Spleen (tissue), 13 donors: ENCODE measurements around the gene NPAS4. TPM values are rescaled to one million over a fixed set of nuclear protein-coding genes. Genes with fewer than 3 reads are reported as not detected.
"Not testable (repeated sequence)": the region's sequence is repeated elsewhere in the genome, so short reads cannot be mapped to it uniquely, and the experiment has no call there.

Experiments used
- DNase-seq: peaks from one replicate; pipeline ENCODE4 v3.0.0-alpha.2; 2020
- H3K27ac ChIP-seq, 8 donors: fragments of 200-600 bp; sonication (generic) in 7 of 8; 1 replicate in 4 of 8; 2 replicates in 4 of 8; pipeline versions ENCODE4 v1.5.0 to v1.8.0; 2016 to 2021; ENCODE audit warnings: inconsistent platforms in 4 of 8, mild to moderate bottlenecking in 4 of 8, moderate library complexity in 1 of 8
- H3K27me3 ChIP-seq, 7 donors: fragments of 200-600 bp; sonication (generic) in 6 of 7; replicated peaks in 1 of 7; 1 replicate in 4 of 7; 2 replicates in 3 of 7; pipeline versions ENCODE4 v1.5.0 to v1.8.0; 2016 to 2021; ENCODE audit warnings: inconsistent platforms in 3 of 7, mild to moderate bottlenecking in 1 of 7
- H3K36me3 ChIP-seq, 6 donors: fragments of 200-600 bp; sonication (generic) in 5 of 6; 1 replicate in 4 of 6; 2 replicates in 2 of 6; pipeline versions ENCODE4 v1.5.0 to v1.8.0; 2016 to 2021; ENCODE audit warnings: inconsistent platforms in 2 of 6
- H3K4me1 ChIP-seq, 6 donors: fragments of 200-600 bp; sonication (generic) in 5 of 6; 1 replicate in 3 of 6; 2 replicates in 3 of 6; pipeline versions ENCODE4 v1.5.0 to v1.8.0; 2016 to 2021; ENCODE audit warnings: inconsistent platforms in 3 of 6
- H3K4me3 ChIP-seq, 8 donors: fragments of 200-600 bp; sonication (generic) in 7 of 8; 1 replicate in 4 of 8; 2 replicates in 4 of 8; pipeline versions ENCODE4 v1.5.0 to v1.8.0; 2016 to 2021; ENCODE audit warnings: inconsistent platforms in 4 of 8, mild to moderate bottlenecking in 4 of 8, moderate library complexity in 2 of 8
- H3K9me3 ChIP-seq, 8 donors: fragments of 200-600 bp; sonication (generic) in 7 of 8; 1 replicate in 4 of 8; 2 replicates in 4 of 8; pipeline versions ENCODE4 v1.5.0 to v1.8.0; 2016 to 2021; ENCODE audit warnings: inconsistent platforms in 4 of 8
- CTCF ChIP-seq, 11 experiments: fragments of 200-600 bp in 7 of 11; fragments of 450-650 bp in 4 of 11; sonication (generic) in 4 of 11; IDR thresholded peaks in 8 of 11; conservative IDR thresholded peaks in 3 of 11; 1 replicate in 7 of 11; 2 replicates in 4 of 11; pipeline versions ENCODE4 v1.4.0 to v1.8.0; 2016 to 2021; ENCODE audit warnings: antibody characterized with exemption in 11 of 11, inconsistent platforms in 4 of 11, mild to moderate bottlenecking in 1 of 11
- POLR2A ChIP-seq, 3 donors: fragments of 450-650 bp; IDR thresholded peaks; one replicate each; pipeline ENCODE4 v1.5.1; 2017; ENCODE audit warnings: antibody characterized with exemption in 3 of 3, mild to moderate bottlenecking in 1 of 3
- POLR2AphosphoS5 ChIP-seq, 3 donors: sonication (generic); formaldehyde crosslinking; IDR thresholded peaks; one replicate each; pipeline ENCODE4 v1.5.1; 2017; ENCODE audit warnings: antibody characterized with exemption in 3 of 3
- WGBS, 5 donors: extraction: QIAGEN DNeasy Blood & Tissue Kit in 3 of 5; methylation state at CpG; one replicate each; pipeline versions ENCODE4 v1.1.5 to v1.1.7; 2013 to 2018; 5-methylcytosine and 5-hydroxymethylcytosine counted together
- intact Hi-C: fragments of 100-400 bp; cut with DNase I; formaldehyde crosslinking; loops from one replicate; pipeline ENCODE4 v1.15.0; 2023; ENCODE audit warnings: low total_unique reads
- long read RNA-seq, 2 donors: transcript quantifications; one replicate each; lab custom pipeline, GENCODE V29; 2026
- polyA plus RNA-seq, 3 donors: library from polyadenylated mRNA; stranded (reverse); fragments of 200-250 nt; gene quantifications; one replicate each; pipeline ENCODE4 v1.2.1, GENCODE V29; 2013
- total RNA-seq, 7 donors: library from RNA; depleted of rRNA in 3 of 7; stranded (reverse); fragments of >200 nt in 3 of 7; fragmentation: NEBNext Ultra II Directional in 4 of 7; extraction: Animal tissue kit (Norgen Biotek cat#: 25700) in 4 of 7; gene quantifications; one replicate each; pipeline versions ENCODE4 v1.1.0 to v1.2.1, GENCODE V29; 2016 to 2021
- donor health status: healthy with polysubstance abuse.
- donor health status: DM: no; HTN: no; CAD: no; lungs with moderate emphysema.
- donor health status: DM: no; HTN: no; CAD: no.
- donor health status: Bipolar disorder and iron deficiency.
- donor health status: healthy.
- donor health status: DM: no; HTN: no; CAD: no.
- donor health status: DM: yes; HTN: yes; CAD: no.

The NPAS4 gene
- total RNA-seq (under 1 TPM in 2 of 7 donors, not detected in 5; 0.25 to 0.72 TPM), polyA plus RNA-seq (under 1 TPM in 2 of 3 donors, not detected in 1; 0.11 to 0.22 TPM)
- long read RNA-seq, donor 1 = 0 reads
- long read RNA-seq, donor 2 = 0 reads

DNA sequence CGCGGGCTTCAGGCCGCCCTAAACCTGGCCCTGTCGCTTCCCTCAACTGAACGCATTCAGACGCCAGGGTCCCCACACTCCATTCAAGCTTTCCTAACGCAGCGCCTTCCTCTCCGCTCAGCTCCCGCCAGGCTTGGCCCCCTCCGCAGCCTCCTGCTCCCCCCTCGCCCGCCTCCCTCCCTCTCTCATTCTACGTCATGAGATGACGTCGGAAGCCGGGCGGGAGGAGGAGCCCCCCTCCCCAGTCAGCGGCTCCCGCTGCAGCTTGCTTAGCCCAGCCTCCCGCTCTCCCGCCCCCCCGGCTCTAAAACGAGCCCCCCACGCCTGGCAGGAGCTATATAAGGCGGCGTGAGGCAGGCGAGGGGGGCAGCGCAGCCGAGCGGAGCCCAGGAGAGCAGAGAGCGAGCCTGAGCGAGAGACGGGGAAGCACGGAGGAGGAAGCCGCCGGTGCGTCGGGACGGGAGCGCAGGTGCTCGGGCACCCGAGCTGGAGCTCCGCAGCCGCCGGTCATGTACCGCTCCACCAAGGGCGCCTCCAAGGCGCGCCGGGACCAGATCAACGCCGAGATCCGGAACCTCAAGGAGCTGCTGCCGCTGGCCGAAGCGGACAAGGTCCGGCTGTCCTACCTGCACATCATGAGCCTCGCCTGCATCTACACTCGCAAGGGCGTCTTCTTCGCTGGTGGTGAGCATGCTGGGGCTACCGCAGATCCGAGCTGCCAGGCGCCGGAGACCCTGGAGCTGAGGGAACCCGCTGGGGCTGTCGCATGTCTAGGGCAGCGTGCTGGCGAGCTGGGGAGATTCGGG lies at the start of gene NPAS4:
TSS of gene NPAS4 (plus strand) at position 365 of the 806 bp plus-strand sequence. CDS start at position 510, 145 bp downstream.
- 10 to 14% (median 10%) methylated on average over 31 to 71 of the region's 71 CpGs for WGBS, 5 donors
- Histone ChIP-seq H3K4me3 (no peak within 1 kb of the TSS), H3K4me1 (peaks cover 0 to 20% (median 3%) of the 10 kb centered on the region in 6 donors), H3K9me3 (peaks cover 0 to 7% (median 0%) of the 10 kb centered on the region in 8 donors), H3K27ac (no peak within 1 kb of the TSS), H3K36me3 (no peaks in the 10 kb centered on the region), H3K27me3 (peaks cover 0 to 58% (median 32%) of the 10 kb centered on the region in 7 donors)
- TF ChIP-seq POLR2AphosphoS5 (IDR thresholded peaks at IDR 0.05) (no peak), CTCF (IDR thresholded peaks at IDR 0.05 in 8 of 11, conservative IDR thresholded peaks at IDR 0.05 in 3 of 11) (no peak)
- intact Hi-C loops = no loop called here
- no peak for DNase-seq

DNA sequence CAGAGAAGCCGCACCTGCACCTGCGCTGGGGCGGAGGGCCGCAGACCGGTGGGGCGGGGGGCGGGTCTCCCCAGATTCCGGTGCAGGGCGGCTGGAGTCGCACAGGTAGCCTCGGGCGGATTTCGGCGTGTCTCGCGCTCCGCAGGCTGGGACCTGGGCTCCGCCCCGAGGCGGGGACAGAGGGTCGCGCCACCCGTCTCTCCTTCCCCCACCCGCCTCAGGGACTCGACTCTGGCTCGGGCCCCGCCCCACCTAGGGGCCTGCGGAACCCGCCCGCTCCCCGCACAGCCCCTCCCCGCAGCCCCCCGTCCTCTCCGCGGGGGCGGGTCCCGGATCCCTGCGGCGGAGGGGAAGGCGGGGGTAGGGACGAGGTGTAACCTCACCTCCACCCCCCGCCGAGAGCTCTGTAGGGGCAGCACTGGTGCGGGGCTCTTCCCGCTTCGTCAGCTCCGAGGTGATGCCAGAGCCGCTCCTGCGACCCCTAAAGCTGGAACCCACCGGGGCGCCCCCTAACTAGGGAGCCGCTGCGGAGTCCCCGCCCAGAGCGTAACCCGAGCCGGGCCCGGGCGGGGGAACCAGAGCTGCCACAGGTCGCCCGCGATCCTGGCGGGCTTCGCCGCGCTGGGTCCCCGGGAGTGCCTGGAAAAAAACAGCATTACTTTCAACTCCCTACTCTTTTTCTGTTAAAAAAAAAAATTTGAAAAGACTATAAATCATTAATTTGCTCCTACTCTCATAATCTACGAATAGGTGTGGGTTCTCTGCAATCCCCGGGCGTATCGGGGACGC lies 49.0 kb upstream of the NPAS4 start, which contains the start of gene SLC29A2:
TSS of gene SLC29A2 (minus strand) at position 134 of the 789 bp plus-strand sequence. CDS start 169 bp downstream, outside the sequence.
- 0 to 1% (median 0%) methylated on average over 26 to 72 of the region's 72 CpGs for WGBS, 5 donors
- TF ChIP-seq POLR2AphosphoS5 (IDR thresholded peaks at IDR 0.05) = peak in 2 of 3 donors; percentile 32 to 35
- TF ChIP-seq POLR2A (IDR thresholded peaks at IDR 0.05) = no peak
- no peaks in the 10 kb centered on the region for H3K36me3 ChIP-seq
- peaks cover 0 to 28% (median 17%) of the 10 kb centered on the region in 6 donors for H3K4me1 ChIP-seq
- intact Hi-C loops = no loop called here
- H3K27ac ChIP-seq = peak within 1 kb of the TSS; percentile 45 to 88 (median 80)
- H3K27me3 ChIP-seq = peaks cover 0 to 37% (median 3%) of the 10 kb centered on the region in 7 donors
- peak; percentile 92 for DNase-seq
- peak within 1 kb of the TSS; percentile 48 to 94 (median 78) for H3K4me3 ChIP-seq
- H3K9me3 ChIP-seq = no peaks in the 10 kb centered on the region

DNA sequence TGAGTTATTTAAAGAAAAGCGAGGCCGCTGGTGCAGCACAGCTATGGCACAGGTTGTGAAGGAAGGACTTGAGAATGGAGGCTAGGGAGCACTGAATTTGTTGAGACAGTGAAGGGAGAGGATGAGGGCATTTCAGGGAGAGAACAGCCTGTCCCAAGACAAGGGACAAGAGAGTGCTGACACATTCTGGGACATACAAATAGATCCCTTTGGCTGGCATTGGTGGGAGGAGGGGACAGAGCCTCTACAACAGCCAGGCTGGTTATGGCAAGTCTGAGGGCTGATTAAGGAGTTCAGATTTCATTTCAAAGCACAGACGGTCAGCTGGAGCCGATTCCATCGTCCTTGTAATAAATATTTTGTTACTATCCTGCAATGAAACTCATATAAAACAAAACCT lies 47.6 kb upstream of the NPAS4 start:
- Histone ChIP-seq H3K4me1 (peaks cover 0 to 28% (median 17%) of the 10 kb centered on the region in 6 donors), H3K27ac (no peak overlapping the region), H3K27me3 (peaks cover 0 to 47% (median 3%) of the 10 kb centered on the region in 7 donors), H3K36me3 (no peaks in the 10 kb centered on the region), H3K9me3 (no peaks in the 10 kb centered on the region), H3K4me3 (no peak overlapping the region)
- peak; percentile 12 for DNase-seq
- intact Hi-C loops = no loop called here
- WGBS, 5 donors = 79 to 89% (median 84%) methylated on average over 5 of the region's 5 CpGs
- TF ChIP-seq CTCF (IDR thresholded peaks at IDR 0.05 in 8 of 11, conservative IDR thresholded peaks at IDR 0.05 in 3 of 11) = no peak
- TF ChIP-seq POLR2AphosphoS5 (IDR thresholded peaks at IDR 0.05) = no peak
- TF ChIP-seq POLR2A (IDR thresholded peaks at IDR 0.05) = no peak

DNA sequence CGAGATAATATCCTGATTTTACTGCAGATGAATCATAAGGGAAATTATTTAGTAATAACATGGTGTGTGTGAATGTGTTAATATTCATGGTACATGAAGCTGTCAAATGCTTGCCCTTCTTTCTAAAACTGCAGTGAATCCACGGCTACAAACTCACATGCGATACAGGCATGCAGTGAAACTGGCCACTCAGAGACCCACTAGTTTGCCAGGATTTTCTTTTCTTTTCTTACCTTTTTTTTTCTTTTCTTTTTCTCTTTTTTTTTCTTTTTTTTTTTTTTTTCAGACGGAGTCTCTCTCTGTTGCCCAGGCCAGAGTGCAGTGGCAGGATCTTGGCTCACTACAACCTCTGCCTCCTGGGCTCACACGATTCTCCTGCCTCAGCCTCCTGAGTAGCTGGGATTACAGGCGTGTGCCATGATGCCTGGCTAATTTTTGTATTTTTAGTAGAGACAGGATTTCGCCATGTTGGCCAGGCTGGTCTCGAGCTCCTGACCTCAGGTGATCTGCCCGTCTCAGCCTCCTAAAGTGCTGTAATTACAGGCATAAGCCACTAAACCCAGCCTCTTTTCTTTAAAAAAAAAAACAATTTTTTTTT lies 47.0 kb upstream of the NPAS4 start:
- H3K27me3 ChIP-seq = peaks cover 0 to 47% (median 3%) of the 10 kb centered on the region in 7 donors
- H3K4me3 ChIP-seq, H3K9me3 ChIP-seq, H3K36me3 ChIP-seq, intact Hi-C loops, H3K27ac ChIP-seq: not testable (repeated sequence)
- H3K4me1 ChIP-seq = peaks cover 0 to 28% (median 17%) of the 10 kb centered on the region in 6 donors
- peak; percentile 20 for DNase-seq
- 77 to 87% (median 85%) methylated on average over 9 of the region's 9 CpGs for WGBS, 5 donors

DNA sequence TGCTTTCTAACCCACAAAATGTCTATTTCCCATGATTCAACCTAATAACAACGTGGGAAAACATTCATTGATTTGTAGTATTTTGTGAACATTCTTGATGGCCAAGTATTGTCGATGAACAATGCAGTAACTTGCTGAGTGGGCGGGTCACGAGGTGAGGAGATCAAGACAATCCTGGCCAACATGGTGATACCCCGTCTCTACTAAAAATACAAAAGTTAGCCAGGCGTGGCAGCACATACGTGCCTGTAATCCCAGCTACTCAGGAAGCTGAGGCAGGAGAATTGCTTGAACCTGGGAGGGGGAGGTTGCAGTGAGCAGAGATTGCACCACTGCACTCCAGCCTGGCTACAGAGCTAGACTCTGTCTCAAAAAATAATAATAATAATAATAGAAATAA lies 40.6 kb upstream of the NPAS4 start:
- H3K4me3 ChIP-seq, H3K9me3 ChIP-seq, H3K4me1 ChIP-seq, intact Hi-C loops, H3K27ac ChIP-seq, H3K36me3 ChIP-seq: not testable (repeated sequence)
- peak; percentile 10 for DNase-seq
- WGBS, 5 donors = 23 to 33% (median 25%) methylated on average over 7 of the region's 7 CpGs
- H3K27me3 ChIP-seq = peaks cover 0 to 51% (median 0%) of the 10 kb centered on the region in 7 donors

DNA sequence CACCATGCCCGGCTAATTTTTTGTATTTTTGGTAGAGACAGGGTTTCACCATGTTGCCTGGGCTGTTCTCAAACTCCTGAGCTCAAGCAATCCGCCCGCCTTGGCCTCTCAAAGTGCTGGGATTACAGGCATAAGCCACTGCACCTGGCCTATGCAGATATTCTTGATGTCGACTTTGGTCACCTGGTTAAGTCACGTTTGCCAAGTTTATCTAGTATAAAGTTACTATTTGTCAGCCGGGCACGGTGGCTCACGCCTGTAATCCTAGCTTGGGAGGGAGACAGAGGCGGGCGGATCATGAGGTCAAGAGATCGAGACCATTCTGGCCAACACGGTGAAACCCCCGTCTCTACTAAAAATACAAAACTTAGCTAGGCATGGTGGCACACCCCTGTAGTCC lies 36.5 kb upstream of the NPAS4 start:
- Histone ChIP-seq H3K4me1 (peaks cover 0 to 16% (median 8%) of the 10 kb centered on the region in 6 donors), H3K27me3 (peaks cover 0 to 32% (median 0%) of the 10 kb centered on the region in 7 donors)
- DNase-seq = peak; percentile 46
- H3K4me3 ChIP-seq, H3K27ac ChIP-seq, intact Hi-C loops, H3K9me3 ChIP-seq, H3K36me3 ChIP-seq: not testable (repeated sequence)
- 87 to 89% (median 89%) methylated on average over 13 of the region's 13 CpGs for WGBS, 5 donors
